HG02885 (cell line): Measurements from ENCODE around the gene IFITM10.

Source experiments
- ATAC-seq: cut with Tn5 transposase; IDR thresholded peaks from one replicate; pipeline ENCODE4 v1.9.1; 2021; ENCODE audit warnings: mild to moderate bottlenecking; ENCODE audit not compliant: unreplicated experiment, poor library complexity

IFITM10 gene

GRCh38 chr11:1727096-1727690 lies 23.2 kb downstream of the IFITM10 start:
- ATAC-seq = no peak

- no peak for ATAC-seq
These were observed 30.6 kb downstream of the IFITM10 start for GRCh38 chr11:1719781-1720180.

- ATAC-seq = no peak
These were observed 32.1 kb downstream of the IFITM10 start for GRCh38 chr11:1718326-1718725.

GRCh38 chr11:1717745-1718144 lies 32.6 kb downstream of the IFITM10 start:
- ATAC-seq = no peak

GRCh38 chr11:1714908-1715885 lies 35.2 kb downstream of the IFITM10 start:
- no peak for ATAC-seq

- ATAC-seq = no peak
These were observed 41.7 kb downstream of the IFITM10 start for GRCh38 chr11:1708716-1709115.

DNA sequence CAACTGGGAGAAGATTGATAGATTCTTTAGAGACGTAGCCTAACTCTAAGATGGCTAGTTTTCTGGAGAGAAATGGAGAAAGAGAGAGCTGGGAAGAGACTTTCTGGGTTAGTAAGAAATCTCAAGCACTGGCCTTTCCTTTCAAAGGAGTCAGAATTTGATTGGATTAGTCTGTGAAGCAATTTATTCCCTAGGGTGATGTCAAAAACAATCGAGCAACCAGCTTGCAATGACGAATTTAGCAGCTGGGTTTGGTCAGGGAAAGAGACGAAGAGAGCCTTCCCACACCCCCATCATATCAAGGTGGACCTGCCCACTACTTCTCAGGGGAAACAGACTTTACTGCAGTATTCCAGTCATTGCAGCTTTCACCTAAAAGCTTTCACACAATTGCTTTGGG lies 42.6 kb downstream of the IFITM10 start:
- no peak for ATAC-seq

GRCh38 chr11:1706634-1707400 lies 43.6 kb downstream of the IFITM10 start:
- ATAC-seq = no peak

DNA sequence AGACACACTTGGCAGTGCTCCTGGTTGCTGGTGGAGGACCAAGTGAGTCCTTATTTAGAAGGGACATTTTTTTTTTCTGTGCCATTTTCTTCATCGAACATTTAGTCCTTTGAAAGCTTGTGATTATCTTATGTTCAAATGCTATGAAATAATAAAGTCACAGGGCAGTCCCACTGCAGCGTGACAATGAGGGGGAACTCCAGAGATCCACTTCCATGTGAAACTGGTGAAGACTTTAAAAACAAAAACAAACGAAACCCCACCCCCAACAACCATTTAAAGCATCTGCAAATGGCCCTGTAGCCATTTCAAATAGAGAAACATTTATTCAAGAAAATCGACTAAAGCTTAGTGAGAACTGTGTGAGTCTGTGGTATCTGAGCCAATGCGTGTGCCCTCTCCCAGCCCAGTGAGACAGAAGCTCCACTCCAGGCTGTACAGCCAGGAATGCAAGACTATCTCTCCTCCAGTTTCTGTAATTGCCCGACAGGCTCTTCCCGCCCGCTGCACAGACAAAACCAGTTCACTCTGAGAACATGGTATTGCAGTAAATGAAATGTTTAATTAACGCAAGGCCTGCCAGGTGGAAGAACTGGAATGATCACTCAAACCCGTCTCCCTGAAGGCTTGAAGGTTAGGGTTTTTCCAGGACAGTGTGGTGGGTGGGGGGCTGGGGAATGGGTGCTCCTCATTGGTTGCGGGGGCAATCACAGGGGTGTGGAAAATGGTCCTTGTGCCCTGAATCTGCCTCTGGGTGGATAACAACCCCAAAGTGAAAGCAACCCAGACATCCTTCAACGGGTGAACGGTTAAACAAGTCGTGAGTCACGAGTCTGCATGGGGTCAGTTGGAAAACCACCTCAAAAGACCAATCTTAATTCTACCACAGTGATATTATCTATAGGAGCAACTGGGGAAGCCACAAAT lies 45.0 kb downstream of the IFITM10 start:
- ATAC-seq = no peak

DNA sequence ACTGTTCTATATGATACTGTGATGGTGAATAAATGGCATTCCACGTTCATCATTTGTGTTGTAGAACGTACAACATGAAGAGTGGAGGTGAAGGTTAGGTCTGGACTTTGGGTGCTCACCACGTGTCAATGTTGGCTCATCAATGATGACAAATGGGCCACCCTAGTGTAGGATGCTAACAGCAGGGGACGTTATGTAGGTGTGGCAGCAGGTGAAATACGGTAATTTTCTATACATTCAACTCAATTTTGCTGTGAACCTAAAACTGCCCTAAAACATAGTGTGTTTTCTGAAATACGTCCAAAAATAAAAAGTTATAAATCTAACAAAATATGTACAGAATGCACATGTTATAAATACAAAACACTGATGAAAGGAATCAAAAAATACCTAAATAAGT lies 47.2 kb downstream of the IFITM10 start:
- no peak for ATAC-seq

DNA sequence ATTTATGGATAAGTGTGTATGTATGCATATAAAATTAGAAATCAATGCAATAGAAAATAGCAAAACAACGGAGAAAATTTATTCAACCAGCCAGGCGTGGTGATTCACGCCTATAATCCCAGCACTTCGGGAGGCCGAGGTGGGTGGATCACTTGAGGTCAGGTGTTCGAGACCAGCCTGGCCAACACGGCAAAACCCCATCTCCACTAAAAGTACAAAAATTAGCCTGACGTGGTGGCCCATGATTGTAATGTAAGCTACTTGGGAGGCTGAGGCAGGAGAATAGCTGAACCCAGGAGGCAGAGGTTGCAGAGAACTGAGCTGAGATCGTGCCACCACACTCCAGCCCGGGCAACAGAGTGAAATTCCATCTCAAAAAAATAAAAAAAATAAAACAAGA lies 47.9 kb downstream of the IFITM10 start:
- no peak for ATAC-seq

- ATAC-seq = no peak
These were observed 49.1 kb downstream of the IFITM10 start for GRCh38 chr11:1701091-1701807.

DNA sequence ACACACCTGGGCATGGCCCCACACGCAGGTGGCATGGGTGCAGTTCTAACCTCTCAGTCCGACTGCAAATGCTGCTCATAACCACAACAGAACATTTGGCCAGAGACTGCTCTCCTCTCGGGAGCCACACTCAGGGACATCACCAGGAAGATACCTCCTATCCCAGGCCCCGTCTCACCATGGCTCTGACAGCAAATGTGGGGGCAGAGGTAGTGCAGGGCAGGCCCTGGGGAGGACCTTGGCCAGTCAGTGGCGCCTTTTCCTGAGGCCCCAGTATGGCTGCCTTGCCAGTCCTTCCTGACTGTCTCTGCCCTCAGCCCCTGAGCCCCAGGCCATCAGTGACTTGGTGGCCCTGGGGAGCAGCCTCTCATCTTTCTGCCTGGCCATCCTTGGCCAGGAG lies 50.6 kb downstream of the IFITM10 start:
- ATAC-seq = no peak

DNA sequence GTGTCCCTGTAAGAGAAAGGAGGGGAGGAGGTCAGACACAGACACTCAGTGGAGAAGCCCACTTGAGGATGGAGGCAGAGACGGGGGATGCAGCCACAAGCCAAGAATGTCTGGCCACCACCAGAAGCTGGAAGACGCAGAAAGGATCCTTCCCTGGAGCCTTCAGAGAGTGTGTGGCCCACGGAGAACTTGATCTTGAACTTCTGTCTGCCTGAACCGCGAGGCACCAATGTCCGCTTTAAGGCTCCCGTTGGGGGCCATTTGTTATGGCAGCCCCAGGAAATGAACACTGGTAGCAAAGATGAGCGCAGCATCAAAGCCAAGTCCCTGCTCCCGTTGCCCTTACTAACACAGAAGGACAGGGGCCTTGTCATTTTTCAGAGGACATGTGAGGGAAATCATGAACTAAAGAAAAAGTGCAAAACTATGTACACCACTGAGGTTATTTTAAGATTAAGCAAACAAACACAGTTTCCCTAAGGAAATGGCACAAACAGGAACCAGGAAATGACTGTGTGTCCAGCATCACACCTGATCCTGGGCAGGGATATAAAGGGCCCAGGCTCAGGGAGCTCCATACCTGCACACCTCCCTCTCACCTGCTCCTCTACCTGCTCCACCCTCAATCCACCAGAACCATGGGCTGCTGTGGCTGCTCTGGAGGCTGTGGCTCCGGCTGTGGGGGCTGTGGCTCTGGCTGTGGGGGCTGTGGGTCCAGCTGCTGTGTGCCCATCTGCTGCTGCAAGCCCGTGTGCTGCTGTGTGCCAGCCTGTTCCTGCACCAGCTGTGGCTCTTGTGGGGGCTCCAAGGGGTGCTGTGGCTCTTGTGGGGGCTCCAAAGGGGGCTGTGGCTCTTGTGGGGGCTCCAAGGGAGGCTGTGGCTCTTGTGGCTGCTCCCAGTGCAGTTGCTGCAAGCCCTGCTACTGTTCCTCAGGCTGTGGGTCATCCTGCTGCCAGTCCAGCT lies 53.5 kb downstream of the IFITM10 start, which contains the start of gene KRTAP5-6:
TSS of gene KRTAP5-6 (plus strand) at position 588 of the 963 bp plus-strand sequence. CDS start at position 639, 51 bp downstream.
- ATAC-seq = no peak

- ATAC-seq = no peak
These were observed 54.8 kb downstream of the IFITM10 start for GRCh38 chr11:1695548-1696108.

GRCh38 chr11:1694846-1695547 lies 55.4 kb downstream of the IFITM10 start:
- no peak for ATAC-seq
